Measurements from ENCODE around the gene ADD2.

Gene ADD2

GRCh38 chr2:70784320-70784719, 16.3 kb upstream of the ADD2 start:
- DNase-seq (ENCODE audit: low read depth): no peak
- TF ChIP-seq CTCF (conservative IDR thresholded peaks at IDR 0.05; ENCODE audit: low read depth, low read length): no peak
- H3K4me3 ChIP-seq (ENCODE audit: low read depth, low read length): no peak overlapping the region

- H3K4me3 ChIP-seq (ENCODE audit: low read depth, low read length): no peak overlapping the region
- TF ChIP-seq CTCF (conservative IDR thresholded peaks at IDR 0.05; ENCODE audit: low read depth, low read length): no peak
- no peak for DNase-seq (ENCODE audit: low read depth)
These were observed 12.0 kb upstream of the ADD2 start for GRCh38 chr2:70779911-70780545.

GRCh38 chr2:70779491-70779890, 11.5 kb upstream of the ADD2 start:
- DNase-seq (ENCODE audit: low read depth): no peak
- TF ChIP-seq CTCF (conservative IDR thresholded peaks at IDR 0.05; ENCODE audit: low read depth, low read length): no peak
- H3K4me3 ChIP-seq (ENCODE audit: low read depth, low read length): no peak overlapping the region

- no peak overlapping the region for H3K4me3 ChIP-seq (ENCODE audit: low read depth, low read length)
- no peak for DNase-seq (ENCODE audit: low read depth)
- no peak for TF ChIP-seq CTCF (conservative IDR thresholded peaks at IDR 0.05; ENCODE audit: low read depth, low read length)
These were observed 10.7 kb upstream of the ADD2 start for GRCh38 chr2:70778676-70779075.

GRCh38 chr2:70777450-70777849, 9.4 kb upstream of the ADD2 start:
- TF ChIP-seq CTCF (conservative IDR thresholded peaks at IDR 0.05; ENCODE audit: low read depth, low read length): no peak
- DNase-seq (ENCODE audit: low read depth): no peak
- no peak overlapping the region for H3K4me3 ChIP-seq (ENCODE audit: low read depth, low read length)

- no peak for DNase-seq (ENCODE audit: low read depth)
- TF ChIP-seq CTCF (conservative IDR thresholded peaks at IDR 0.05; ENCODE audit: low read depth, low read length): no peak
- no peak overlapping the region for H3K4me3 ChIP-seq (ENCODE audit: low read depth, low read length)
These were observed 8.3 kb upstream of the ADD2 start for GRCh38 chr2:70776266-70776665.

- TF ChIP-seq CTCF (conservative IDR thresholded peaks at IDR 0.05; ENCODE audit: low read depth, low read length): no peak
- no peak overlapping the region for H3K4me3 ChIP-seq (ENCODE audit: low read depth, low read length)
- DNase-seq (ENCODE audit: low read depth): no peak
These were observed 7.1 kb upstream of the ADD2 start for GRCh38 chr2:70775141-70775540.

All from choroid plexus epithelial cell (primary cell).